ENCODE data around the gene NSUN6. TPM values are rescaled to one million over a fixed set of nuclear protein-coding genes. Genes with fewer than 3 reads are reported as not detected.
"Not testable (repeated sequence)": the region's sequence is repeated elsewhere in the genome, so short reads cannot be mapped to it uniquely, and the experiment has no call there.

NSUN6 gene
- total and polyA plus RNA-seq, 3 experiments from 2014 or later = 8.6 to 16.4 (median 14.1) TPM

- Histone ChIP-seq H3K27ac (ENCODE audit: low read depth, low read length) (no peak overlapping the region), H3K9me3 (ENCODE audit: low read length) (no peaks in the 10 kb centered on the region), H3K4me3 (ENCODE audit: low read length) (no peak overlapping the region), H3K4me1 (ENCODE audit: insufficient read depth, low read length) (no peaks in the 10 kb centered on the region), H3K36me3 (ENCODE audit: insufficient read depth, low read length) (no peaks in the 10 kb centered on the region), H3K27me3 (ENCODE audit: insufficient read depth, low read length, poor library complexity, severe bottlenecking) (no peaks in the 10 kb centered on the region)
- DNase-seq = no peak
- ChIA-PET POLR2A (no interaction called here), CTCF (no interaction called here)
- Mint-ChIP-seq H3K27ac (no peak overlapping the region), H3K9me3 (no peaks in the 10 kb centered on the region), H3K27me3 (no peaks in the 10 kb centered on the region), H3K4me3 (no peak overlapping the region), H3K36me3 (peaks cover 4 to 35% (median 11%) of the 10 kb centered on the region in 3 donors), H3K4me1 (peaks cover 0 to 6% (median 4%) of the 10 kb centered on the region in 3 donors)
Observed at GRCh38 chr10:18601321-18601720, 50.1 kb downstream of the NSUN6 start.

- no peak for DNase-seq
- no peaks in the 10 kb centered on the region for H3K27me3 Mint-ChIP-seq
- ChIA-PET POLR2A (no interaction called here), CTCF (no interaction called here)
- no peaks in the 10 kb centered on the region for H3K9me3 ChIP-seq (ENCODE audit: low read length)
- H3K4me1 Mint-ChIP-seq = peaks cover 0 to 6% (median 4%) of the 10 kb centered on the region in 3 donors
- no peaks in the 10 kb centered on the region for H3K9me3 Mint-ChIP-seq
- no peaks in the 10 kb centered on the region for H3K27me3 ChIP-seq (ENCODE audit: insufficient read depth, low read length, poor library complexity, severe bottlenecking)
- H3K36me3 ChIP-seq (ENCODE audit: insufficient read depth, low read length) = no peaks in the 10 kb centered on the region
- H3K27ac Mint-ChIP-seq = no peak overlapping the region
- no peak overlapping the region for H3K4me3 ChIP-seq (ENCODE audit: low read length)
- H3K4me3 Mint-ChIP-seq = no peak overlapping the region
- no peaks in the 10 kb centered on the region for H3K4me1 ChIP-seq (ENCODE audit: insufficient read depth, low read length)
- no peak overlapping the region for H3K27ac ChIP-seq (ENCODE audit: low read depth, low read length)
- peaks cover 10 to 39% (median 15%) of the 10 kb centered on the region in 3 donors for H3K36me3 Mint-ChIP-seq
Observed at GRCh38 chr10:18599392-18599791, 52.0 kb downstream of the NSUN6 start.

DNA sequence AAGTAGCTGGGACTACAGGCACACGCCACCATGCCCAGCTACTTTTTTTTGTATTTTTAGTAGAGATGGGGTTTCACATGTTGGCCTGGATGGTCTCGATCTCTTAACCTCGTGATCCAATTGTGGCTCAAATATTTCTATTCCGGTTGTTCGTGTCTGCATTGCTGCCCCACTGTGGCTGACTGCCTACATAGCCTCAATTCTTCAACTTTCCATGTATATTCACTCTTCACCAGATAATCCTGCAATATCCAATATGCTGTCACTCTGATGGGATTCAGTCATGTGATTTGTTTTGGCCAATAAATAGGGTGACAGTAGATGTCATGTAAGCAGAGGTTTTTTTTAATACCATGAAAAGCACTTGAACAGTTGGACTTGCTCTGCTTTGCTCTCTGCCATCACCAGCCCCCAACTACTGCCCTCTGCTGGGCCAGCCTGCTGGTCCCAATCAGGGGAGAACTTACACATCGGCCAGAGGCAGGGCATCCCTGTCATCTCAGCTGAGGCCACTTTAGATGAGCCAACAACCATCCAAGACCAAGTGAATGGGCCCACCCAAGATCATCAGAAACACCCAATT is 56.7 kb downstream of the NSUN6 start:
- no peaks in the 10 kb centered on the region for H3K27me3 Mint-ChIP-seq
- H3K9me3 ChIP-seq (ENCODE audit: low read length) = no peaks in the 10 kb centered on the region
- peaks cover 0 to 2% (median 0%) of the 10 kb centered on the region in 5 donors for H3K9me3 Mint-ChIP-seq
- peaks cover 31 to 50% (median 36%) of the 10 kb centered on the region in 3 donors for H3K36me3 Mint-ChIP-seq
- POLR2A ChIA-PET = no interaction called here
- no peaks in the 10 kb centered on the region for H3K27me3 ChIP-seq (ENCODE audit: insufficient read depth, low read length, poor library complexity, severe bottlenecking)
- H3K36me3 ChIP-seq (ENCODE audit: insufficient read depth, low read length) = no peaks in the 10 kb centered on the region
- DNase-seq = no peak
- no peaks in the 10 kb centered on the region for H3K4me1 ChIP-seq (ENCODE audit: insufficient read depth, low read length)
- H3K4me1 Mint-ChIP-seq = peaks cover 16 to 23% (median 21%) of the 10 kb centered on the region in 3 donors
- no peak overlapping the region for H3K4me3 ChIP-seq (ENCODE audit: low read length)
- peak overlapping the region in 1 of 8 donors; percentile 49 for H3K27ac Mint-ChIP-seq
- H3K4me3 Mint-ChIP-seq = no peak overlapping the region
- H3K27ac ChIP-seq (ENCODE audit: low read depth, low read length) = no peak overlapping the region
- CTCF ChIA-PET = no interaction called here

DNA sequence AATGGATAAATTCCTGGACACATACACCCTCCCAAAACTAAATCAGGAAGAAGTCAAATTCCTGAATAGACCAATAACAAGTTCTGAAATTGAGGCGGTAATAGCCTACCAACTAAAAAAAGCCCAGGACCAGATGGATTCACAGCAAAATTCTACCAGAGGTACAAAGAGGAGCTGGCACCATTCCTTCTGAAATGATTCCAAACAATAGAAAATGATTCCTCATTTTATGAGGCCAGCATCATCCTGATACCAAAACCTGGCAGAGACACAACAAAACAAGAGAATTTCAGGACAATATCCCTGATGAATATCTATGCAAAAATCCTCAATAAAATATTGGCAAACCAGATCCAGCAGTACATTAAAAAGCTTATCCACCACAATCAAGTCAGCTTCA is 60.2 kb downstream of the NSUN6 start:
- H3K9me3 Mint-ChIP-seq; H3K27ac Mint-ChIP-seq; POLR2A ChIA-PET; DNase-seq; H3K4me1 ChIP-seq (ENCODE audit: insufficient read depth, low read length); H3K4me3 ChIP-seq (ENCODE audit: low read length); H3K27ac ChIP-seq (ENCODE audit: low read depth, low read length); H3K27me3 Mint-ChIP-seq; H3K9me3 ChIP-seq (ENCODE audit: low read length); H3K4me3 Mint-ChIP-seq; CTCF ChIA-PET; H3K27me3 ChIP-seq (ENCODE audit: insufficient read depth, low read length, poor library complexity, severe bottlenecking); H3K36me3 ChIP-seq (ENCODE audit: insufficient read depth, low read length): not testable (repeated sequence)
- Mint-ChIP-seq H3K4me1 (peaks cover 15 to 19% (median 16%) of the 10 kb centered on the region in 3 donors), H3K36me3 (peaks cover 35 to 72% (median 51%) of the 10 kb centered on the region in 3 donors)

GRCh38 chr10:18586637-18587036 is 64.8 kb downstream of the NSUN6 start:
- peaks cover 19 to 27% (median 19%) of the 10 kb centered on the region in 3 donors for H3K4me1 Mint-ChIP-seq
- DNase-seq; CTCF ChIA-PET; H3K4me1 ChIP-seq (ENCODE audit: insufficient read depth, low read length); H3K27ac Mint-ChIP-seq; H3K27me3 Mint-ChIP-seq; H3K4me3 ChIP-seq (ENCODE audit: low read length); H3K4me3 Mint-ChIP-seq; H3K9me3 ChIP-seq (ENCODE audit: low read length); H3K27ac ChIP-seq (ENCODE audit: low read depth, low read length); POLR2A ChIA-PET; H3K27me3 ChIP-seq (ENCODE audit: insufficient read depth, low read length, poor library complexity, severe bottlenecking); H3K9me3 Mint-ChIP-seq: not testable (repeated sequence)
- peaks cover 36 to 77% (median 62%) of the 10 kb centered on the region in 3 donors for H3K36me3 Mint-ChIP-seq
- H3K36me3 ChIP-seq (ENCODE audit: insufficient read depth, low read length) = peaks cover 14% of the 10 kb centered on the region

DNA sequence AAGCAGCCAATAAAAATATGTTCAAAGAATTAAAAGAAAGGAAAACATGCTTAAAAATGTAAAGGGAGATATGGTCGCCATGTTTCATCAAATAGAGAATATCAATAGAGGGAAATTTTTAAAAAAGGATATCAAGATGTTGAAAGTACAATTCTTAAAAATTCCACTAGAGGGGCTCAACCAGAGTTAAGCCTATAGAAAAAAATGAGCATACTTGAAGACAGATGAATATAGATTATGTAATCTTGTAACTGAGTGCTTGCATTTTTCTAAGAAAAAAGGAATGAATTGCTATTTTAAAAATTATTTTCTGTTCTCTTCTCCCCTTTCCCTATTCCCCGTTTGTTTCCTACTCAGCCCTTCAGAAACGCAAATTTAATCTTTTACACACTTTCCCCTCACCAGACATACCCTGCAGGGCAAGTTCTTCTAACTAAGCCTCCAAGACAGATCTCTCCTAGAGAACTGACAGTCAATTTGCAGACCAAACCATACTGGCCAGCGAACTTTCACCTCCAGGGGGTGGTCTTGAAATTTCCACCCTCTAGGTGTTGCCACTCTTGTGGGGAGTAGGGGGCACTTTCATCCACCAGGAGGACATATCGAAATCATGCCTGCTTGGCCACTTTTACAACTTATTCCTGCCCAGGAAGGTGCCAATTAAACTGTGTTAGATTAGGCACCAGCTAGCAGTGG is 67.7 kb downstream of the NSUN6 start:
- Mint-ChIP-seq H3K4me3 (no peak overlapping the region), H3K4me1 (peaks cover 9 to 19% (median 16%) of the 10 kb centered on the region in 3 donors), H3K27me3 (no peaks in the 10 kb centered on the region), H3K9me3 (peaks cover 0 to 2% (median 2%) of the 10 kb centered on the region in 5 donors), H3K36me3 (peaks cover 32 to 82% (median 64%) of the 10 kb centered on the region in 3 donors), H3K27ac (peak overlapping the region in 2 of 8 donors; percentile 37 to 67)
- Histone ChIP-seq H3K27ac (ENCODE audit: low read depth, low read length) (peak overlapping the region; percentile 7), H3K4me3 (ENCODE audit: low read length) (no peak overlapping the region), H3K4me1 (ENCODE audit: insufficient read depth, low read length) (peaks cover 6% of the 10 kb centered on the region), H3K36me3 (ENCODE audit: insufficient read depth, low read length) (peaks cover 14% of the 10 kb centered on the region), H3K9me3 (ENCODE audit: low read length) (no peaks in the 10 kb centered on the region), H3K27me3 (ENCODE audit: insufficient read depth, low read length, poor library complexity, severe bottlenecking) (no peaks in the 10 kb centered on the region)
- CTCF ChIA-PET = interaction anchor here (0.9 kb wide), 1 partner anchor 52 kb away, joined by 3 read pairs; no protein-coding TSS in a partner anchor
- no peak for DNase-seq
- POLR2A ChIA-PET = no interaction called here

DNA sequence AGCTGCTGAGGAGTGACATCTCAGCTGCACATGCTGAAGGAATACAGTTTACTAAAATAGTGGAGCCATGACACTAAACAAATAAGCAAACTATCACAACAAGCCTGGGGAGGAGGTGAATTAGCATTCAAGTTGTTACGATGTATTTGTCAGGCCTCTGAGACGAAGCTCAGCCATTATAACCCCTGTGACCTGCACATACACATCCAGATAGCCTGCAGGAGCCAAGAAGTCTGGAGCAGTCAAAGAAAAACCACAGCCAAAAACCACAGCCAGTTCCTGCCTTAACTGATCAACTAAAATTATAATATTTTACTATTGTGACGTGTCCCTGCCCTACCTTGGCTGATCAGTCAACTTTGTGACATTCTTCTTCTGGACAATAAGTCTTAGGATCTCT is 68.6 kb downstream of the NSUN6 start:
- Histone ChIP-seq H3K4me3 (ENCODE audit: low read length) (no peak overlapping the region), H3K27ac (ENCODE audit: low read depth, low read length) (peak overlapping the region; percentile 58), H3K36me3 (ENCODE audit: insufficient read depth, low read length) (peaks cover 18% of the 10 kb centered on the region), H3K9me3 (ENCODE audit: low read length) (no peaks in the 10 kb centered on the region), H3K4me1 (ENCODE audit: insufficient read depth, low read length) (peaks cover 6% of the 10 kb centered on the region), H3K27me3 (ENCODE audit: insufficient read depth, low read length, poor library complexity, severe bottlenecking) (no peaks in the 10 kb centered on the region)
- no peaks in the 10 kb centered on the region for H3K27me3 Mint-ChIP-seq
- H3K4me1 Mint-ChIP-seq = peaks cover 9 to 19% (median 16%) of the 10 kb centered on the region in 3 donors
- DNase-seq = no peak
- POLR2A ChIA-PET = no interaction called here
- CTCF ChIA-PET = no interaction called here
- H3K27ac Mint-ChIP-seq = peak overlapping the region in 2 of 8 donors; percentile 21 to 59
- no peak overlapping the region for H3K4me3 Mint-ChIP-seq
- H3K9me3 Mint-ChIP-seq = peaks cover 2 to 7% (median 6%) of the 10 kb centered on the region in 5 donors
- peaks cover 37 to 82% (median 66%) of the 10 kb centered on the region in 3 donors for H3K36me3 Mint-ChIP-seq

DNA sequence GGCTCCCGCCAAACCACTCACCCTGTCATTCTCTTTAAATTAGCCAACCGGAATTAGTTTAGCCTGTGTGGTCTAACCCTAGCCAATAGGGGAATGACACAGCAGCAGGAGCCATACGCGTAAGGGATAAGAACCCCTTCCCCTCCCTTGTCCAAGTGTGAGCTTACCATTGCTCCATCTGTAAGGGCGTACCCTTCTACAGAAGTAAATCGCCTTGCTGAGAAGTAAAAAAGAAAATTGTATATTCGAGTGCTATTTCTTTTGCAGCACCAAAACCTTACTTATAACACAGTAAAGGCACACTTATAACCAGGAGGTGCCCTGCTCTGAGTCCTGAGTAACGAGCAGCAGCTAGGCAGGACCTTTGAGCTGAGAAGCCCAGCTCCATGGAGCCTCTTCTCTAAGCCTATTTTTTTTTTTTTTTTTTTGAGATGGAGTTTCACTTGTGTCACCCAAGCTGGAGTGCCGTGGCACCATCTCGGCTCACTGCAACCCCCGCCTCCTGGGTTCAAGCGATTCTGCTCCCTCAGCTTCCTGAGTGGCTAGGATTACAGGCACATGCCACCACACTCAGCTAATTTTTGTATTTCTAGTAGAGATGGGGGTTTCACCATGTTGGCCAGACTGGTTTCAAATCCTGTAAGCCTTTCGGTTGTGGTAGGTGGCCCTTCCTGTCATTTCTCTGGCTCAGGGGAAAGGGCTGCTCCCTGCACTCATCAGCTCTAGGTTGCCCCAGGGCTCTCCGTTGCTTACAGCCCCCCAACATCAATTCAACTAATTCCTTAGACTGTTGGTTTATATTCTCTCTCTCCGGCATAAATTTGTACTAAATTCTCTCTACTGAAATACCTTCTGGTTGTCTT is 73.3 kb downstream of the NSUN6 start:
- Histone ChIP-seq H3K36me3 (ENCODE audit: insufficient read depth, low read length) (peaks cover 10% of the 10 kb centered on the region), H3K27me3 (ENCODE audit: insufficient read depth, low read length, poor library complexity, severe bottlenecking) (no peaks in the 10 kb centered on the region), H3K4me1 (ENCODE audit: insufficient read depth, low read length) (peaks cover 2% of the 10 kb centered on the region), H3K27ac (ENCODE audit: low read depth, low read length) (no peak overlapping the region), H3K9me3 (ENCODE audit: low read length) (no peaks in the 10 kb centered on the region), H3K4me3 (ENCODE audit: low read length) (no peak overlapping the region)
- H3K27me3 Mint-ChIP-seq = no peaks in the 10 kb centered on the region
- H3K9me3 Mint-ChIP-seq = peaks cover 4 to 13% (median 11%) of the 10 kb centered on the region in 5 donors
- no peak overlapping the region for H3K27ac Mint-ChIP-seq
- peaks cover 34 to 81% (median 77%) of the 10 kb centered on the region in 3 donors for H3K36me3 Mint-ChIP-seq
- no peak for DNase-seq
- ChIA-PET POLR2A (no interaction called here), CTCF (interaction anchor here (0.7 kb wide), 1 partner anchor 962 kb away, joined by 3 read pairs; no protein-coding TSS in a partner anchor)
- no peak overlapping the region for H3K4me3 Mint-ChIP-seq
- H3K4me1 Mint-ChIP-seq = peaks cover 3 to 6% (median 6%) of the 10 kb centered on the region in 3 donors
